NCI-H82 (cell line): Measurements from ENCODE around the gene PCYOX1L.

Source experiments
- DNase-seq: peaks from one replicate; lab custom pipeline; 2025; lab: John Stamatoyannopoulos, UW

Gene PCYOX1L

DNA sequence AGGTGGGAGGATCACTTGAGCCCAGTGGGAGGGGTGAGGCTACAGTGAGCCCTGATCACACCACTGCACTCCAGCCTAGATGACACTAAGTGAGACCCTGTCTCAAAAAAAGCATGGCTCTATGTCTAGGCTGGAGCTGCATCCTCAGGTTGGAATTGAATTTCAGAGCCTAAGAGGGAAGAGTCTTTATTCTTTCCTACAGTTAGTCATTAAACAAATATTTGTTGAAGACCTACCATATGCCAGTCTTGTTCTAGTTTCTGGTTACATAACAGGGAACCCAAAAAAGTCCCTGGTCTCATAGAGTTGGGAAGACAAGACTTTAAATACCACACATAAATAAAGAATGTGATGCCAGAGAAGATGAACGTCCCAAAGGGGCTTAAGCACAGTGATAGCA, 19.5 kb upstream of the PCYOX1L start:
- DNase-seq: no peak

DNA sequence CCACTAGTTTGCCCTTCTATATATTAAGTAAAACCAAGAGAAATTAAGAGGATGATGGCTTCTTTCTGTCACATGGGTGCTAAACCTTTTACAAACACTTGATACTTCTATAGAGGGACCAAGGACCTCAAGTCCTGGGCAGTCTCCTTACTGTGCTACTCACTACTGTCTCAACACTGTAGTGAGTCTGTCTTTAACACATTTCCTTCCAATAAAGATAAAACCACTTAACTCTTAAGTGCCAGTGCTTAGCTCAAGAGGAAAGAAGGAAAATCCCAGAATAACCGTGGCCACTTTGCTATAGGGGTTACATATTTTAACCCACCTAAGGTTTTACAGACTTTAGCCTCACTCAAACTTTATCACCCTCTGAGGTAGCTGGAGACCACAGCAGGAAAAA, 16.9 kb upstream of the PCYOX1L start:
- DNase-seq: no peak

DNA sequence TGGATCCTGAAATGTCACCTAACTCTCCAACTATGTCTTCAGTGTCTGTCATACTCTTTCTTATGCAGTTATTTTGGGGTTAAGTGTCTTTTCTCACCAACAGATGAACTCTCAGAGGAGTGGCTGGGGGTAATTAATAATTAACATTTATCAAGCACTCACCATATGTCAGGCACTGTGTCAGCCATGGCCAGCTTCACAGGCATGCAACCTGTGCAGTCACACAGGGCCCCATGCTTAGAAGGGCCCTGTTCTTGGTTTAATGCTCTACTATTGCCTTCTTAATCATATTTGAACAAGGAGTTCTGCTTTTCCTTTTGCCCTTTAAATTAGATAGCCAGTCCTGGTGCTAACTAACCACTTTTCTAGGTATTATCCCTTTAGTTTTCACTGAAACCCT, 16.0 kb upstream of the PCYOX1L start:
- peak; percentile 22 for DNase-seq

DNA sequence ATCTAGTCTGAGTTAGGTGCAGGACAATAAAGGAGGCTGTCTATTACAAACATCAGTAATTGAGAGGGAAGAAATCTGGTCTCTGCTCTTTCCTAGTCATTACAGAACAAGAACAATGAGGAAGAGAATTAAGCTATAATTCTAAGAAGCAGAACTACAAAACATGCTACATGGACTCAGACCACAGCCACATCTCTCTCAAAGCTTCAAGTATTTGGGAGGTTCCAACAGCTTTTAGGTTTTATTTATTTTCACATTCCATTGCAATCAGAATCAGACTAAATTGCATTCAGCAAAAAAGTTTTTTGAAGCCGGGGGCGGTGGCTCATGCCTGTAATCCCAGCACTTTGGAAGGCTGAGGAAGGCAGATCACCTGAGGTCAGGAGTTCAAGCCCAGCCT, 13.7 kb upstream of the PCYOX1L start:
- no peak for DNase-seq

DNA sequence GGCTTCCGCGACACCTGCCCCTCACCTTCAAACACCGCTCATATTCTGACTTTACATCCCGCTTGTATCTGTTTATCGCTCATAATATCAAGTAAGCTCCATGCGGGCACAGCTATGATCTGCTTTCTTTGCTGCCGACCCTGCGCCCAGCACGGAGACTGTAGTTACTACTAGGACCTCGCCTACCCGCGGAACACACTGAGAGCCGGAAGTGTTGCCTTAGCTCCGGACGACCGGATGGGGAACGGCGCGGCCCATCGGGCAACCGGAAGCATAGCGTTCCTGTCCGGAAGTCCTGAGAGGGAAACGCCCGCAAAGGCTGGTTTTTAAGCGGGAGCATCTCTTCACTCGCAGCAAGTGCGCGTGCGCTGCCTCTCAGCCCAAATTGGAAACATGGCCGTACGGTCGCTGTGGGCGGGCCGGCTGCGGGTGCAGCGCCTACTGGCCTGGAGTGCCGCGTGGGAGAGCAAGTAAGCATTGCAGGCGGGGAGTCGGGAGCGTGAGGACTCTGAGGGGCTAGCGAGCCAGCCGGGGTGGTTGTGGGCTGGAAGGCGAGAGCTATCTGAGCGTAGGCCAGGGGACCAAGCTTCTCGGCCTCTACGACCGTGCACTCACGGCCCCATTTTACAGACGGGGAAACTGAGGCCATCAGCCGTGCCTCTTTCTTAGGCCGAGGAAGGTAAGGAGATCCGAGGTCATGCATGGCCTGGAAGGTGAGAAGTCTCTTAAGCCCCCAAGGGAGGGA, 12.5 kb upstream of the PCYOX1L start, which contains the start of gene GRPEL2:
TSS of gene GRPEL2 (plus strand) at position 353 of the 745 bp plus-strand sequence. CDS start at position 394, 41 bp downstream.
- DNase-seq: peak; percentile 97

DNA sequence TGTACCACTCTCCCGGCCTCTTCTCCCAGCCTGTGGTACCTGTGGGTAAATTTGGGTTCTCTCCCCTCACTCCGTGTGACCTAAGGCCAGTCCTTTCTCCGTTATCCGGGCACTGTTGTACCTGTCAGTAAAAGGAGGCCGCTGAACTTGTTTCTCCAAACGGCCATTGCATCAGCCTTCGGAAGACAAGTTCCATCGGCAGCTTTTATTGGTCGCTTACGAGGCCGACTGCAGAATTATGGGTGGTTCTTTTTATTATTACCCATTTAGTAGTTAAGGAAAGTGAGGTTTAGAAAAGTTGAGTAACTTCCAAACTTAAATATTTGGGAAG, 12.0 kb upstream of the PCYOX1L start:
- peak; percentile 42 for DNase-seq

DNA sequence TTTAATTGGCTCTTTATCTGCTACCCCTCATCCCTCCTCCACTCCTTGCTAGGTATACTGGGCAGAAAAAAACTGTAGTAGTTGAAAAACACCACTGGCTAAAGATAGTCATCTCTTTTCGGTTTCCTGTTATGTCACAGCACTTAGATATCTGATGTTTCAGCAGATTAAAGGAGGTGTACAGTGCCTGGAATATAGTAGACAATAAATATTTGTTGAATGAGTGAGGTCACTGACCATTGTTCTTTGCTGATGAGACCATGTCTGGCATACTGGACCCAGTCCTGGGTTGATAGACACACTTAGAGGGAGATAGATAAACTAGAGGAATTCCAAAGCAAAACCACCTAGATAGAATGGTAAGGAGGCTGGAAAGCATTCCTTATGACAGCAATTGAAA, 9.3 kb upstream of the PCYOX1L start:
- DNase-seq: no peak

DNA sequence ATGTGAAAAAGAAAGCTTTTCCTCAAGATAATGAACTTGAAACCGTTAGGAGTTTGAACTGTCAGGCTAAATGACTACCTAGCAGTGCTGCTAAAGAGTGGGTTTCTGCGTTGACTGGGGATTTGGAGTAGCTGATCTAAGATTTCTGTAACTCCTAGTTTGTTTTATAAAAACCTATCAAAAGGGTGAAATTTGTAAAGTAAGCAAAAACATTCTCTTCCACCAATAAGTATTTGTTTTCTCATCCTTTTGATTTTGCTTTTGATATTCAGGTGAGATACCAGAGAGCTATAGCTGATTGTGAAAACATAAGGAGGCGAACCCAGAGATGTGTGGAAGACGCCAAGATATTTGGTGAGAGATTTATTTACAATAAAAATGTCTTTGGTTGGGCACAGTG, 8.5 kb upstream of the PCYOX1L start:
- DNase-seq: no peak

DNA sequence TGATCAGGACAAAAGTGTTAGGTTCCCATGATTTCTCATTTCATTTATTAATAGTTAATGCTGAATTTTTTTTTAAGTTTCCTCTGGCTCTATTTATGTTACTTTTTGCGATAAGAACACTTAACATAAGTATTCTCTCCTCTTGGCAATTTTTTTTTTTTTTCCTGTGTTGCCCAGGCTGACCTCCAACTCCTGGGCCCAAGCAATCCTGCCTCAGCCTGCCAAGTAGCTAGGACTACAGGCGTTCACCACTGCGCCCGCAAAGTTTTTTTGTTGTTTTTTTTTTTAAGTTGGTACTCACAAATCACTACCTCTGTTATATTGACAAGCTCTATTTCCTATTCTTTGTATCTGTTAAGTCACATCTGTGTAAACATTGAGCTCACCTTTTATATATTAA, 5.7 kb upstream of the PCYOX1L start:
- no peak for DNase-seq

DNA sequence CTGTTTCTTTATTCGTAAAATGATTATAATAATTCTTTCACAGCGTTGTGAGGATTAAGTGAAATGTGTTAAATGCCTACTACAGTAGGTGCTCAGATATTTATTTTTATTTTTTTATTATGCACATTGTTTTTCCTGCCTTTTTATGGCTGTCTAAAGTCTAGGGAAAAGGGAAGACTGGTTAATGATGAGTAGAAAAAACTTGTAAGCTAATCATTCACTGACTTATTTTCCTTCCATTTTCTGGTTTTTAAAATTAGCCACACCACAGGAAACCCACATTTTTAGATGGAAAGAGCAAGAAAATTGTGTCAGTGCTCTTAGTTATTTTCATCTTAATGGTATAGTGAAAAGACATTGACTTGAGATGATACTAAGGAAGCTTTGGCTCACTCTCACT, 3.9 kb upstream of the PCYOX1L start:
- DNase-seq: no peak

DNA sequence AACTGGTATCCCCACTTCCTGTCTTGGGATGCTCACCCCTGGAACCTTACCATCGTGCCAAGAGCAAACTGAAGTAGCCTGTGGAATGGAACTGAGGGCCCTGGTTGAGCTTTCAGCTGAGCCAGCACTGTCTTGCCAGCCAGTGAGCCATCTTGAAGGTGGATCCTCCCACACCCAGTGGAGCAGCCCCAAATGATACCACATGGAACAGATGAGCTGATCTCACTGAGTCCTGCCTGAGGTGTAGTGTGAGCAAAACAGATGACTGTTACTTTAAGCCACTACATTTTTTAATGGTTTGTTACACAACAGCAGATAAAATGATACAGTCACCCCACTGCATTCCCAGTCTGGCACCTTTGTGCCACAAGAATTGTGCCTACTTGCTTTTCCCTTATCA, 2.2 kb upstream of the PCYOX1L start:
- no peak for DNase-seq

DNA sequence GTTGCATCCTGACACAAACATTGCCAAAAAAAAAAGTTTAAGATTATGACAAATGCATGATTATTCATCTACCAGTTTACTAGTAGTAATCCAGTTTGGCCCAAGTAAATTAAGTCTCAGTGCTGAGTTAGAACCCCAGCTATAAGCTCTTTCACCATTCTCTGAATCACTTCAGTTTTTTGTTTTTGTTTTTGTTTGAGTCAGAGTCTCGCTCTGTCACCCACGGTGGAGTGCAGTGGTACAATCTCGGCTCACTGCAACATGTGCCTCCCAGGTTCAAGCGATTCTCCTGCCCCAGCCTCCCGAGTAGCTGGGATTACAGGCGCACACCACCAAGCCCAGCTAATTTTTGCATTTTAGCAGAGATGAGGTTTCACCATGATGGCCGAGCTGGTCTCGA, 1.5 kb upstream of the PCYOX1L start:
- DNase-seq: no peak

DNA sequence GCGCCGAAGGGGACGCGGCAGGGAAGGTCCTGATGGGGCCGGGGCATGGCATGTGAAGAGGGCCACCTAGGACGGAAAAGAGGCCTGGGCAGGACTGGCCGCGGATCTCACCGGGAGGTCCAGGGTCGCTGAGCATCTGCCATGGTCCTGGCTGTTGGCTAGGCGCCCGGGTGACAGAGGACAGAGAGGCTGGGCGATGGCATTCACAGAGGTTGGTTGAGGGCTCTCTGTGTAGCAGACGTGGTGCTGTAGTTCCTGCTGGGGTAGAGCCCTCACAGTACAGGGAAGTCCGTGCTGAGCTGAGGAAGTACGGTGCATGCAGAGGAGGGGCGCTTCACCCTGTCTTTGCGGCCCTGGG, 427 bp downstream of the PCYOX1L start:
- DNase-seq: peak; percentile 25

DNA sequence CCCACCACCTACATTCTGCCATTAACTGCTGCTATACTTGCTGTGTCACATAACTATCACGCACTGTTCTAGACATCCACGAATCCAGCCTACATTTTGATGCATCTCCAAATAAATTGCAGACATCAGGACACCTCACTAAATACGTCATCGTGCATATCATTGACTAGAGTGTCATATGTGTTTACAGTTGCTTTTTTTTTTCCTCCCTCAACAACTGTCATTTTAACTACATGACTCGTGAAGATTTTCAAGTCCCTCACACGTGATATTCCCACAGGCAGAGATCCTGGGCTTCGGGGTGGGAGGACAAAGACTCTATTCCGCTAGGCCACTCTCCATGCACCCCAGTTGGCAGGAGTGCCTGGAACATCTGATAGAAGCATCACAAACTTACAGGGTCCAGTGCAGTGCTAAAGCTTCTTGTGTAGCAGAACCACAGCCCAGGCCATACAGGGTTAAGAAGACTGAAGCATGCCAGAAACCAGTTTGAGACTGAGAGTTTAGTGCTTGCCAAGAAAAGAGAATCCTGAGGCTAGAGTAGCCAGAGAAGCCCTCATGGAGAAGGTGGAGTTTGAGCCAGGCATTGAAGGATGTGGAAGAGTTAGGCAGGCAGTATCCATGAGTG, 1.1 kb downstream of the PCYOX1L start:
- DNase-seq: no peak

DNA sequence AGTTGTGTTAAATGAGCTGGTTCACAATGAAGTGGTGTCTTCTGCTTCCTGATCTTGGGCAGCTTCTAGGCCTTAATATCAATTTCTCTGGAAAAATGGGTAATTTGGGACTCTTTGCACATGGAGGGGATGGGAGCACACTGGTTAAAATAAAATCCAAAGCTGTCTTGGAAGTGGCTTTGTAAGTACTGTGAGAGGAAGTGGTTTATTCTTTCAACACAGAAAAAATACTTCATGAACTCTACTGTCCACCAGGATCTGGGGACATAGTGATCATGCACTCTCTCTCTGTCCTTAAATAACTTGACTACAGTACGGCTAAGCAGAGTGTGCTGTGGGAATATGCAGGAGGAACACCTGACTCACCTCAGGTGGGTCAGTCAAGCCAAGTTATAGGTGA, 2.4 kb downstream of the PCYOX1L start:
- no peak for DNase-seq

DNA sequence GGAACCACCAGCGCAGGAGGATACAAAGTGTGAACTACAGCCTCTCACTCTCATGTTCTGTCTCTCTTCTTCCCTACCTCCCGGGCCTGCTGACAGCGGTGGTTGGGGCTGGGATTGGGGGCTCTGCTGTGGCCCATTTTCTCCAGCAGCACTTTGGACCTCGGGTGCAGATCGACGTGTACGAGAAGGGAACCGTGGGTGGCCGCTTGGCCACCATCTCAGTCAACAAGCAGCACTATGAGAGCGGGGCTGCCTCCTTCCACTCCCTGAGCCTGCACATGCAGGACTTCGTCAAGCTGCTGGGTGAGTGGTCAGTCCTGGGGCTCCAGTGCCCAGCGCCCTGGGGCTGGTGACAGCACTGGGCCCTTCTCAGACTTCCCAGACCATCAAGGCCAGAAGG, 4.7 kb downstream of the PCYOX1L start:
- no peak for DNase-seq

DNA sequence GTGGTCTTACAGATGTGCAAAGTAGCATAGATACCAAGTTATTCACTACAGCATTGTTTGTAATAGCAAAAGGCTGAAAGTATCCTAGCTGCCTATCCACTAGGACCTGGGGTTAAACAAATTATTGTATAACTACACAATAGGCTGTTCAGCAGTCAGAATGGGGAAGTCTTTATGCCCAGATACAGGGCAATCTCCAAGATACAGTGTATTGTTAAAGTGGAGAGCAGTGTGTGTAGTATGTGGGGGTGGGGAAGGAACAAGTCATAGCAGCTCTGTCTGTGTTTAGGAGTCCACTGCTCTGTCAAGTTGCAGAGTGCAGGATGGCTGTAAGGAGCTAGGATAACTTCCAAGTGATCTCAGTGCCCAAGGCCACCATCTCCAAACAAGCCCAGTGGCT, 5.5 kb downstream of the PCYOX1L start:
- no peak for DNase-seq

DNA sequence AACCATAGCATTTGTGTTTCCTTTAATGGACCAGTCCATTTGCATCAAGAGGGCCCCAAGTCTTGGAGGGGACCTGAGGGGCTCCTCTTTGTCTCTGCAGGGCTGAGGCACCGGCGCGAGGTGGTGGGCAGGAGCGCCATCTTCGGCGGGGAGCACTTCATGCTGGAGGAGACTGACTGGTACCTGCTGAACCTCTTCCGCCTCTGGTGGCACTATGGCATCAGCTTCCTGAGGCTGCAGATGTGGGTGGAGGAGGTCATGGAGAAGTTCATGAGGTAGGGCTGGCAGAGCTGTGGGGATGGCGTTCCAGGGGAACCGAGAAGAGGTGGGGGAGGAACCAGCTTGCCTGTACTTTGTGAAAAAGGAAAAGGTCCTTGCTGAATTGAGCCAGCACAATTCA, 6.1 kb downstream of the PCYOX1L start:
- no peak for DNase-seq

DNA sequence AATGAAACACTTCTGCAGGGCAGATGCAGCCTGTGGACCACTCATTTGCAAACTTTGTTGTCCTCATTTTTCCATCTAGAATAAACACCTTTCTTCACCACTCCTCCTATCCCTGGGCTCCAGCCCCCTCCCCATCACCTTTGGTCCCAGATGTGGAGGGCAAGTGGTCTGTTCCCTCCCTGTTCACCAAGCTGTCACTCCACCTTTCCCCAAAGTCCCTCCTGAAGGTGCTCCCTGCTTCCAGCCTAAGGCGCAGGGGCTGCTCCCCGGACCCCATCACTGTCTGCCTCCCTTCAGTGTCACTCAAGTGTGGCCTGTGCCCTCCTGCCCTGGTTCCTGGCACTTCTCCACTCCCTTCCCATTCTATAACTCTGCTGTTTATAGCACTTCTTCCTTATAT, 6.9 kb downstream of the PCYOX1L start:
- no peak for DNase-seq

DNA sequence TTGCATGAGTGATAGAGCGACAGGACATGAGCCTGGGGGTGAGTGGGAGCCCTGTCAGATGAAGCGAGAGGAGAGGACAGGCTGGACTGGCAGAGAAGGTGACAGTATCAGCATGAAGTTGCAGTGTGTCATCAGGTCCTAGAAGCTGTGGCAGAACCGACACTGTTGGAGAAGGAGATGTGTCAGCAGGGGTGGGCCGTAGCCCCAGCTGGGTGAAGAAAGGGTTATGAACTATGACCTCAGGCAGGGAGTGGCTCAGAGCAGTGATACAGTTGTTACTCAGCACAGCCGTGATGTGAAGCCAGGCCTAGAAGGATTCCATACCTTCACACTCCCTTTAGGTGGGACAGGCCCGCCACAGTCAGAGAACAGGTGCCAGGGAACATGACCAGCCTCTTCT, 7.6 kb downstream of the PCYOX1L start:
- no peak for DNase-seq

DNA sequence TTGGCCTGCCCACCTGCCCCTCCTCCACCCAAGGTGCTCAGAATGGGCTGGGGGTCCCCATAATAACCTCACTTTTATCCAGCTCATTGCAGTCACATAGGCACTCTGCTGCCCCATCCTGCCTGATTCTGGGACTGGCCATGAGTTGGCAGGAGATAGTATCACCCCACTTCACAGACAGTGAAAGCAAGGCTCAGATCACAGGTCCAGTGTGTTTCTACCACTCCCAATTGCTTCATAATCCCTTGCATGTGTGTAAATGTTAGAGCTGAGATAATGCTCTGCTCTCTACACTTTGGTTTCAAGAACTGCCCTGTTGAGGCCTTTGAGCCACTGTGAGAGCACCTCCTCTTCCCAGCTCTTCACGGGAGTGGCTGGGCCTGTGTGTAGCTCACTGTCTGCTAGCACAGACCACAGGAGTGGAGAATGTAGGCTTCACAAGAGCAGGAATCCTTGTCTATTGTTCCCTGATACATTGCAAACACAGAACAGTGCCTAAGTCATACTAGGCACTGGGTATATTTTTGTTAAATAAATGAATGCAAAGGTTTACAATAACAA, 8.4 kb downstream of the PCYOX1L start:
- DNase-seq: no peak

DNA sequence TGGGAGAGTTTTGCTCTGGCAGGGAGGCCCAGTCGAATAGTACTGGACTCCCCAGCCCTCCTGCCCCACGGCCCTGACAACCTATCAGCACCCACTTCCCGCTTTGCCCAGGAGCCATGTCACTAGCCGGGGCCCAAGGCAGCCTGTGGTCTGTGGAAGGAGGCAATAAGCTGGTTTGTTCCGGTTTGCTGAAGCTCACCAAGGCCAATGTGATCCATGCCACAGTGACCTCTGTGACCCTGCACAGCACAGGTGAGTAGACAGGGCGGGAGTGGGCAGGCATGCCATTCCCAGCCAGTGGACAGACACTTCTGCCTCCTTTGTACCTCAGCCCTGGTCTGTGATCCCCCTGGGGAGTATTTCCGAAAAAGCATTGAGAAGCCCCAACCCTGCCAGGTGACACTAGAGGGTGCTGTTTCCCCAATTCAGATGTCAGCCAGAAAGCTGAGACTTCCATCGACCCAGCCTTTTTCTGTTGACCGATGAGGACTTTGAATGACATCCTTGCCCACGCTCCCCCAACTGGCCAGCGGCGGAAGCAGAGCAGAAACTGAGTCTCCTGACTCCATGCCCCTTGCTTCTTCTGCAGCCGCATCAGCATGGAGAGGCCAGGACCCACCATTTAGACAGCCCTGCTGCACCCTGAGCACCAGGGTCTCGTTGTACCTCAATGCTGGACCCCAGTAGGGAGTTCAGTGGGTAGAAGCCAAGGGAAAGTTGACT, 9.6 kb downstream of the PCYOX1L start:
- peak; percentile 87 for DNase-seq

DNA sequence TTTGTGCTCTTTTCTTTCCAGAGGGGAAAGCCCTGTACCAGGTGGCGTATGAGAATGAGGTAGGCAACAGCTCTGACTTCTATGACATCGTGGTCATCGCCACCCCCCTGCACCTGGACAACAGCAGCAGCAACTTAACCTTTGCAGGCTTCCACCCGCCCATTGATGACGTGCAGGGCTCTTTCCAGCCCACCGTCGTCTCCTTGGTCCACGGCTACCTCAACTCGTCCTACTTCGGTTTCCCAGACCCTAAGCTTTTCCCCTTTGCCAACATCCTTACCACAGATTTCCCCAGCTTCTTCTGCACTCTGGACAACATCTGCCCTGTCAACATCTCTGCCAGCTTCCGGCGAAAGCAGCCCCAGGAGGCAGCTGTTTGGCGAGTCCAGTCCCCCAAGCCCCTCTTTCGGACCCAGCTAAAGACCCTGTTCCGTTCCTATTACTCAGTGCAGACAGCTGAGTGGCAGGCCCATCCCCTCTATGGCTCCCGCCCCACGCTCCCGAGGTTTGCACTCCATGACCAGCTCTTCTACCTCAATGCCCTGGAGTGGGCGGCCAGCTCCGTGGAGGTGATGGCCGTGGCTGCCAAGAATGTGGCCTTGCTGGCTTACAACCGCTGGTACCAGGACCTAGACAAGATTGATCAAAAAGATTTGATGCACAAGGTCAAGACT, 10.3 kb downstream of the PCYOX1L start:
- DNase-seq: no peak
